HepG2 (cell line): ENCODE data around the gene SYCE3. TPM values are rescaled to one million over a fixed set of nuclear protein-coding genes. Genes with fewer than 3 reads are reported as not detected.

Experiments
- DR1 ChIP-seq: sonication (generic); formaldehyde crosslinking; IDR thresholded peaks from 2 replicates; pipeline ENCODE4 v1.8.0; 2021; ENCODE audit warnings: mild to moderate bottlenecking, missing genetic modification reagents, inconsistent platforms
- ESRRA ChIP-seq: sonication (generic); formaldehyde crosslinking; IDR thresholded peaks from 2 replicates; pipeline ENCODE4 v1.5.1; 2020; ENCODE audit warnings: mild to moderate bottlenecking, low read depth, missing genetic modification reagents
- FOXK1 ChIP-seq: sonication (generic); formaldehyde crosslinking; IDR thresholded peaks from 2 replicates; pipeline ENCODE4 v1.4.0; 2020; ENCODE audit warnings: low read depth, missing genetic modification reagents, borderline replicate concordance
- GTF3A ChIP-seq: sonication (generic); formaldehyde crosslinking; conservative IDR thresholded peaks from 2 replicates; pipeline ENCODE4 v1.4.0; 2020; ENCODE audit warnings: mild to moderate bottlenecking, missing genetic modification reagents
- HOXD1 ChIP-seq: sonication (generic); formaldehyde crosslinking; IDR thresholded peaks from 2 replicates; pipeline ENCODE4 v1.5.0; 2020; ENCODE audit warnings: missing genetic modification reagents
- IRF9 ChIP-seq: sonication (generic); formaldehyde crosslinking; IDR thresholded peaks from 2 replicates; pipeline ENCODE4 v1.8.0; 2022; ENCODE audit warnings: missing genetic modification reagents, mild to moderate bottlenecking, borderline replicate concordance
- MTA1 ChIP-seq: sonication (generic); formaldehyde crosslinking; IDR thresholded peaks from 2 replicates; pipeline ENCODE4 v1.4.0; 2020; ENCODE audit warnings: missing genetic modification reagents, mild to moderate bottlenecking, borderline replicate concordance
- PITX1 ChIP-seq: sonication (generic); formaldehyde crosslinking; IDR thresholded peaks from 2 replicates; pipeline ENCODE4 v1.5.1; 2020; ENCODE audit warnings: mild to moderate bottlenecking, missing genetic modification reagents
- RXRA ChIP-seq: sonication (generic); formaldehyde crosslinking; IDR thresholded peaks from 2 replicates; pipeline ENCODE4 v1.5.1; 2020; ENCODE audit warnings: missing genetic modification reagents
- WIZ ChIP-seq: sonication (generic); formaldehyde crosslinking; IDR thresholded peaks from 2 replicates; pipeline ENCODE4 v1.5.1; 2020; ENCODE audit warnings: mild to moderate bottlenecking, missing genetic modification reagents
- ZBTB46 ChIP-seq: sonication (generic); formaldehyde crosslinking; IDR thresholded peaks from 2 replicates; pipeline ENCODE4 v1.4.0; 2020; ENCODE audit warnings: mild to moderate bottlenecking, missing genetic modification reagents, borderline replicate concordance
- ZNF430 ChIP-seq: sonication (generic); formaldehyde crosslinking; IDR thresholded peaks from 2 replicates; pipeline ENCODE4 v1.9.0; 2021; ENCODE audit warnings: mild to moderate bottlenecking, missing genetic modification reagents
- ZNF546 ChIP-seq: sonication (generic); formaldehyde crosslinking; conservative IDR thresholded peaks from 2 replicates; pipeline ENCODE4 v1.8.1; 2023; ENCODE audit warnings: mild to moderate bottlenecking, missing genetic modification reagents
- ZNF547 ChIP-seq: sonication (generic); formaldehyde crosslinking; IDR thresholded peaks from 2 replicates; pipeline ENCODE4 v1.5.1; 2020; ENCODE audit warnings: mild to moderate bottlenecking, missing genetic modification reagents
- ZNF598 ChIP-seq: sonication (generic); formaldehyde crosslinking; IDR thresholded peaks from 2 replicates; pipeline ENCODE4 v1.5.1; 2020; ENCODE audit warnings: mild to moderate bottlenecking, missing genetic modification reagents, borderline replicate concordance
- ZNF652 ChIP-seq: IDR thresholded peaks from 2 replicates; pipeline ENCODE4 v1.6.1; 2016; ENCODE audit warnings: low read depth, borderline replicate concordance
- ZSCAN21 ChIP-seq: sonication (generic); formaldehyde crosslinking; IDR thresholded peaks from 2 replicates; pipeline ENCODE4 v1.8.0; 2022; ENCODE audit warnings: mild to moderate bottlenecking, missing genetic modification reagents, moderate library complexity, borderline replicate concordance
- polyA plus RNA-seq, 8 experiments: library from polyadenylated mRNA; depleted of rRNA in 3 of 8; stranded (reverse) in 7 of 8; unstranded in 1 of 8; fragments of >200 nt; fragmentation: Illumina TruSeq in 4 of 8; extraction: Trizol in 4 of 8; gene quantifications; 2 replicates each; pipeline versions ENCODE4 v1.2.1 to v1.2.3, GENCODE V29; 2011 to 2016; ENCODE audit warnings: low read depth in 4 of 8, missing spikeins in 1 of 8, mixed read lengths in 1 of 8; ENCODE audit not compliant: insufficient read depth in 1 of 8
- total RNA-seq, 5 experiments: library from RNA; depleted of rRNA; stranded (reverse); fragments of >200 nt; fragmentation: Illumina TruSeq; extraction: Trizol; gene quantifications; 2 replicates each; pipeline ENCODE4 v1.2.3, GENCODE V29; 2016; ENCODE audit warnings: low read depth in 1 of 5
- TF ChIP-seq, protein P1 (sequence below): sonication (generic); formaldehyde crosslinking; IDR thresholded peaks from 2 replicates; pipeline ENCODE4 v1.8.0; 2022; ENCODE audit warnings: missing genetic modification reagents, mild to moderate bottlenecking, moderate library complexity, borderline replicate concordance
- TF ChIP-seq, protein P2 (sequence below): sonication (generic); formaldehyde crosslinking; IDR thresholded peaks from 2 replicates; pipeline ENCODE4 v1.5.0; 2020; ENCODE audit warnings: mild to moderate bottlenecking, missing genetic modification reagents, borderline replicate concordance

SYCE3 gene
- total and polyA plus RNA-seq, 2 of the 13 experiments (the other 11 are each of a cell fraction or from before 2014, with no cell fraction given) = not detected

- 0 out of 2 replicates have a peak, but pooled peaks have one; percentile 44 for TF ChIP-seq WIZ
- TF ChIP-seq DR1 (CRISPR knock-in tag) = 0 out of 2 replicates have a peak, but pooled peaks have one; percentile 1
- TF ChIP-seq ZNF546 (CRISPR knock-in tag) = no peak
- TF ChIP-seq MTA1 = 0 out of 2 replicates have a peak, but pooled peaks have one; percentile 20
- no peak for TF ChIP-seq ZBTB46
- peak; percentile 56; the same call in 1 of the 2 replicates for TF ChIP-seq FOXK1 (CRISPR knock-in tag)
- TF ChIP-seq PITX1 (CRISPR knock-in tag) = no peak
- no peak for TF ChIP-seq ZNF430
- TF ChIP-seq GTF3A (CRISPR knock-in tag) = no peak
- no peak for TF ChIP-seq ZNF652 (CRISPR knock-in tag)
- TF ChIP-seq, protein P1, sequence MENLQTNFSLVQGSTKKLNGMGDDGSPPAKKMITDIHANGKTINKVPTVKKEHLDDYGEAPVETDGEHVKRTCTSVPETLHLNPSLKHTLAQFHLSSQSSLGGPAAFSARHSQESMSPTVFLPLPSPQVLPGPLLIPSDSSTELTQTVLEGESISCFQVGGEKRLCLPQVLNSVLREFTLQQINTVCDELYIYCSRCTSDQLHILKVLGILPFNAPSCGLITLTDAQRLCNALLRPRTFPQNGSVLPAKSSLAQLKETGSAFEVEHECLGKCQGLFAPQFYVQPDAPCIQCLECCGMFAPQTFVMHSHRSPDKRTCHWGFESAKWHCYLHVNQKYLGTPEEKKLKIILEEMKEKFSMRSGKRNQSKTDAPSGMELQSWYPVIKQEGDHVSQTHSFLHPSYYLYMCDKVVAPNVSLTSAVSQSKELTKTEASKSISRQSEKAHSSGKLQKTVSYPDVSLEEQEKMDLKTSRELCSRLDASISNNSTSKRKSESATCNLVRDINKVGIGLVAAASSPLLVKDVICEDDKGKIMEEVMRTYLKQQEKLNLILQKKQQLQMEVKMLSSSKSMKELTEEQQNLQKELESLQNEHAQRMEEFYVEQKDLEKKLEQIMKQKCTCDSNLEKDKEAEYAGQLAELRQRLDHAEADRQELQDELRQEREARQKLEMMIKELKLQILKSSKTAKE (CRISPR knock-in tag) = peak; percentile 49; the same call in 1 of the 2 replicates
- 0 out of 2 replicates have a peak, but pooled peaks have one; percentile 17 for TF ChIP-seq ZNF598 (CRISPR knock-in tag)
- 0 out of 2 replicates have a peak, but pooled peaks have one; percentile 14 for TF ChIP-seq IRF9 (CRISPR knock-in tag)
- 0 out of 2 replicates have a peak, but pooled peaks have one; percentile 39 for TF ChIP-seq RXRA (CRISPR knock-in tag)
- TF ChIP-seq HOXD1 = no peak
- 0 out of 2 replicates have a peak, but pooled peaks have one; percentile 5 for TF ChIP-seq ZSCAN21
- TF ChIP-seq, protein P2, sequence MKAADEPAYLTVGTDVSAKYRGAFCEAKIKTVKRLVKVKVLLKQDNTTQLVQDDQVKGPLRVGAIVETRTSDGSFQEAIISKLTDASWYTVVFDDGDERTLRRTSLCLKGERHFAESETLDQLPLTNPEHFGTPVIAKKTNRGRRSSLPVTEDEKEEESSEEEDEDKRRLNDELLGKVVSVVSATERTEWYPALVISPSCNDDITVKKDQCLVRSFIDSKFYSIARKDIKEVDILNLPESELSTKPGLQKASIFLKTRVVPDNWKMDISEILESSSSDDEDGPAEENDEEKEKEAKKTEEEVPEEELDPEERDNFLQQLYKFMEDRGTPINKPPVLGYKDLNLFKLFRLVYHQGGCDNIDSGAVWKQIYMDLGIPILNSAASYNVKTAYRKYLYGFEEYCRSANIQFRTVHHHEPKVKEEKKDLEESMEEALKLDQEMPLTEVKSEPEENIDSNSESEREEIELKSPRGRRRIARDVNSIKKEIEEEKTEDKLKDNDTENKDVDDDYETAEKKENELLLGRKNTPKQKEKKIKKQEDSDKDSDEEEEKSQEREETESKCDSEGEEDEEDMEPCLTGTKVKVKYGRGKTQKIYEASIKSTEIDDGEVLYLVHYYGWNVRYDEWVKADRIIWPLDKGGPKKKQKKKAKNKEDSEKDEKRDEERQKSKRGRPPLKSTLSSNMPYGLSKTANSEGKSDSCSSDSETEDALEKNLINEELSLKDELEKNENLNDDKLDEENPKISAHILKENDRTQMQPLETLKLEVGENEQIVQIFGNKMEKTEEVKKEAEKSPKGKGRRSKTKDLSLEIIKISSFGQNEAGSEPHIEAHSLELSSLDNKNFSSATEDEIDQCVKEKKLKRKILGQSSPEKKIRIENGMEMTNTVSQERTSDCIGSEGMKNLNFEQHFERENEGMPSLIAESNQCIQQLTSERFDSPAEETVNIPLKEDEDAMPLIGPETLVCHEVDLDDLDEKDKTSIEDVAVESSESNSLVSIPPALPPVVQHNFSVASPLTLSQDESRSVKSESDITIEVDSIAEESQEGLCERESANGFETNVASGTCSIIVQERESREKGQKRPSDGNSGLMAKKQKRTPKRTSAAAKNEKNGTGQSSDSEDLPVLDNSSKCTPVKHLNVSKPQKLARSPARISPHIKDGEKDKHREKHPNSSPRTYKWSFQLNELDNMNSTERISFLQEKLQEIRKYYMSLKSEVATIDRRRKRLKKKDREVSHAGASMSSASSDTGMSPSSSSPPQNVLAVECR (CRISPR knock-in tag) = peak; percentile 4; the same call in 1 of the 2 replicates
- TF ChIP-seq ZNF547 = no peak
- TF ChIP-seq ESRRA (CRISPR knock-in tag) = peak; percentile 46; the same call in 1 of the 2 replicates
These were observed 868 bp upstream of the SYCE3 start (continued) for GRCh38 chr22:50563413-50564160.
